K562 (cell line): ENCODE data around the gene ARHGAP26.

Source experiments
- CHD2 ChIP-seq: IDR thresholded peaks from 2 replicates; pipeline ENCODE4 v1.6.1; 2011; ENCODE audit warnings: low read depth, low read length
- CREB1 ChIP-seq, 2 experiments: sonication (generic) in 1 of 2; formaldehyde crosslinking in 1 of 2; IDR thresholded peaks; 2 replicates each; pipeline versions ENCODE4 v1.6.1 to v1.8.0; 2012 to 2022; ENCODE audit warnings: inconsistent platforms in 1 of 2, mild to moderate bottlenecking in 1 of 2, missing genetic modification reagents in 1 of 2, moderate library complexity in 1 of 2
- HDAC6 ChIP-seq: IDR thresholded peaks from 2 replicates; pipeline ENCODE4 v1.6.1; 2012; ENCODE audit warnings: low read depth, mild to moderate bottlenecking, control low read depth, inconsistent platforms, low read length, moderate library complexity
- JUND ChIP-seq, 2 experiments: IDR thresholded peaks; 2 replicates in 1 of 2; 3 replicates in 1 of 2; pipeline ENCODE4 v1.6.1; 2011; ENCODE audit warnings: borderline replicate concordance in 2 of 2, low read depth in 2 of 2, low read length in 2 of 2, improper control_type of control experiment in 1 of 2, missing biosample characterization in 1 of 2, missing genetic modification characterization in 1 of 2, missing genetic modification reagents in 1 of 2
- NR2C2 ChIP-seq, 2 experiments: fragments of 200-800 bp in 1 of 2; sonication (Bioruptor generic) in 1 of 2; sonication (generic) in 1 of 2; formaldehyde crosslinking in 1 of 2; IDR thresholded peaks; 2 replicates each; pipeline versions ENCODE4 v1.6.1 to v1.8.0; 2016 to 2022; ENCODE audit warnings: mild to moderate bottlenecking in 1 of 2, missing compliant biosample characterization in 1 of 2, missing genetic modification characterization in 1 of 2, missing genetic modification reagents in 1 of 2
- SAP30 ChIP-seq: fragments of 200-600 bp; sonication (generic); IDR thresholded peaks from 2 replicates; pipeline ENCODE4 v1.6.1; 2012; ENCODE audit warnings: borderline replicate concordance, low read depth, mild to moderate bottlenecking, moderate library complexity, low read length, control low read depth, inconsistent platforms; ENCODE audit not compliant: insufficient read depth, poor library complexity, severe bottlenecking
- TCF3 ChIP-seq: sonication (generic); formaldehyde crosslinking; IDR thresholded peaks from 2 replicates; pipeline ENCODE4 v1.4.0; 2020; ENCODE audit warnings: mild to moderate bottlenecking, missing genetic modification reagents
- ZFX ChIP-seq: sonication (generic); formaldehyde crosslinking; IDR thresholded peaks from 2 replicates; pipeline ENCODE4 v1.8.0; 2022; ENCODE audit warnings: mild to moderate bottlenecking, missing genetic modification reagents, moderate library complexity
- ZNF274 ChIP-seq: IDR thresholded peaks from 2 replicates; pipeline ENCODE4 v1.6.1; 2011; ENCODE audit warnings: low read depth, mild to moderate bottlenecking, low read length, moderate library complexity, borderline replicate concordance
- TF ChIP-seq, protein P1 (sequence below), 2 experiments: IDR thresholded peaks; 2 replicates each; pipeline ENCODE4 v1.6.1; 2011; ENCODE audit warnings: borderline replicate concordance in 1 of 2, control low read depth in 1 of 2, low read depth in 1 of 2, low read length in 1 of 2, mild to moderate bottlenecking in 1 of 2, mixed read lengths in 1 of 2, moderate library complexity in 1 of 2; ENCODE audit not compliant: insufficient read depth in 1 of 2, insufficient read length in 1 of 2, poor library complexity in 1 of 2, severe bottlenecking in 1 of 2; ENCODE audit errors: extremely low read depth in 1 of 2
- TF ChIP-seq, protein P2 (sequence below): fragments of 450-650 bp; IDR thresholded peaks from 2 replicates; pipeline ENCODE4 v1.6.1; 2018; ENCODE audit warnings: mild to moderate bottlenecking, low read depth; ENCODE audit not compliant: partially characterized antibody
- TF ChIP-seq, protein P3 (sequence below), 3 experiments: IDR thresholded peaks in 2 of 3; conservative IDR thresholded peaks in 1 of 3; 2 replicates each; pipeline ENCODE4 v1.5.1; 2011 to 2012; ENCODE audit warnings: low read length in 3 of 3, mild to moderate bottlenecking in 3 of 3, control low read depth in 2 of 3, improper control_type of control experiment in 1 of 3, inconsistent platforms in 1 of 3, low read depth in 1 of 3, mixed read lengths in 1 of 3, moderate library complexity in 1 of 3; ENCODE audit not compliant: insufficient read depth in 2 of 3

DNA sequence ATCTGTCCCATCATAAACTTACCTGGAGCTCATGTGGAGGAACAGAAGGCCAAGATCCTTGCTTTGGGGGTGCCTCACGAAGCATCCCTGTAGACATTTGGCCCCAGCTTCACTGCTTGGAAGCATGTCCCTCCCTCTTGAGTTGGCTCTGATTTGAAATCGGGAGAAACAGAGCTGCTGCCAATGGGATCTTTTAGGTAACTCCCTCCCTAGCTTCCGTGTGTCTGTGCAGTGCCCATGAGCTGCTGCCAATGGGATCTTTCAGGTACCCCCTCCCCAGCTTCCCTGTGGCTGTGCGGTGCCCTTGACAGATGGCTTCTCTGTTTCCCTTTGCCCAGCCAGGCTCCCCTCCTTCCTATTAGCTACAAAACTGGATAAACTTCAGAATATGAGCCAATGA lies 455.3 kb downstream of the ARHGAP26 start:
- TF ChIP-seq, protein P1, sequence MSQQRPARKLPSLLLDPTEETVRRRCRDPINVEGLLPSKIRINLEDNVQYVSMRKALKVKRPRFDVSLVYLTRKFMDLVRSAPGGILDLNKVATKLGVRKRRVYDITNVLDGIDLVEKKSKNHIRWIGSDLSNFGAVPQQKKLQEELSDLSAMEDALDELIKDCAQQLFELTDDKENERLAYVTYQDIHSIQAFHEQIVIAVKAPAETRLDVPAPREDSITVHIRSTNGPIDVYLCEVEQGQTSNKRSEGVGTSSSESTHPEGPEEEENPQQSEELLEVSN (IDR thresholded peaks at IDR 0.05; ENCODE audit: borderline replicate concordance in 1 of 2, extremely low read depth in 1 of 2, insufficient read depth in 1 of 2, insufficient read length in 1 of 2, low read depth in 1 of 2, low read length in 1 of 2, poor library complexity in 1 of 2, severe bottlenecking in 1 of 2), result no peak
- no peak for TF ChIP-seq HDAC6
- no peak for TF ChIP-seq TCF3 (CRISPR knock-in tag)
- no peak for TF ChIP-seq NR2C2 (CRISPR knock-in tag; IDR thresholded peaks at IDR 0.05)
- TF ChIP-seq NR2C2 (tag; IDR thresholded peaks at IDR 0.05), result no peak
- TF ChIP-seq CHD2, result no peak
- TF ChIP-seq, protein P2, sequence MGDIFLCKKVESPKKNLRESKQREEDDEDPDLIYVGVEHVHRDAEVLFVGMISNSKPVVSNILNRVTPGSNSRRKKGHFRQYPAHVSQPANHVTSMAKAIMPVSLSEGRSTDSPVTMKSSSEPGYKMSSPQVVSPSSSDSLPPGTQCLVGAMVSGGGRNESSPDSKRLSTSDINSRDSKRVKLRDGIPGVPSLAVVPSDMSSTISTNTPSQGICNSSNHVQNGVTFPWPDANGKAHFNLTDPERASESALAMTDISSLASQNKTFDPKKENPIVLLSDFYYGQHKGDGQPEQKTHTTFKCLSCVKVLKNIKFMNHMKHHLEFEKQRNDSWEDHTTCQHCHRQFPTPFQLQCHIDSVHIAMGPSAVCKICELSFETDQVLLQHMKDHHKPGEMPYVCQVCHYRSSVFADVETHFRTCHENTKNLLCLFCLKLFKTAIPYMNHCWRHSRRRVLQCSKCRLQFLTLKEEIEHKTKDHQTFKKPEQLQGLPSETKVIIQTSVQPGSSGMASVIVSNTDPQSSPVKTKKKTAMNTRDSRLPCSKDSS, result no peak
- TF ChIP-seq ZFX (CRISPR knock-in tag), result no peak
- TF ChIP-seq, protein P3, sequence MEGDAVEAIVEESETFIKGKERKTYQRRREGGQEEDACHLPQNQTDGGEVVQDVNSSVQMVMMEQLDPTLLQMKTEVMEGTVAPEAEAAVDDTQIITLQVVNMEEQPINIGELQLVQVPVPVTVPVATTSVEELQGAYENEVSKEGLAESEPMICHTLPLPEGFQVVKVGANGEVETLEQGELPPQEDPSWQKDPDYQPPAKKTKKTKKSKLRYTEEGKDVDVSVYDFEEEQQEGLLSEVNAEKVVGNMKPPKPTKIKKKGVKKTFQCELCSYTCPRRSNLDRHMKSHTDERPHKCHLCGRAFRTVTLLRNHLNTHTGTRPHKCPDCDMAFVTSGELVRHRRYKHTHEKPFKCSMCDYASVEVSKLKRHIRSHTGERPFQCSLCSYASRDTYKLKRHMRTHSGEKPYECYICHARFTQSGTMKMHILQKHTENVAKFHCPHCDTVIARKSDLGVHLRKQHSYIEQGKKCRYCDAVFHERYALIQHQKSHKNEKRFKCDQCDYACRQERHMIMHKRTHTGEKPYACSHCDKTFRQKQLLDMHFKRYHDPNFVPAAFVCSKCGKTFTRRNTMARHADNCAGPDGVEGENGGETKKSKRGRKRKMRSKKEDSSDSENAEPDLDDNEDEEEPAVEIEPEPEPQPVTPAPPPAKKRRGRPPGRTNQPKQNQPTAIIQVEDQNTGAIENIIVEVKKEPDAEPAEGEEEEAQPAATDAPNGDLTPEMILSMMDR (IDR thresholded peaks at IDR 0.05 in 2 of 3, conservative IDR thresholded peaks at IDR 0.05 in 1 of 3; ENCODE audit: insufficient read depth in 2 of 3, low read depth in 1 of 3, low read length in 3 of 3), result no peak
- TF ChIP-seq CREB1 (IDR thresholded peaks at IDR 0.05), result no peak
- no peak for TF ChIP-seq CREB1 (CRISPR knock-in tag; IDR thresholded peaks at IDR 0.05)
- no peak for TF ChIP-seq JUND (IDR thresholded peaks at IDR 0.05; ENCODE audit: borderline replicate concordance, low read depth, low read length)
- no peak for TF ChIP-seq JUND (tag; IDR thresholded peaks at IDR 0.05; ENCODE audit: borderline replicate concordance, low read depth, low read length)
- TF ChIP-seq SAP30, result no peak
- no peak for TF ChIP-seq ZNF274
